Osteocyte (in vitro differentiated cells): ENCODE results near the gene GBX1. TPM values are rescaled to one million over a fixed set of nuclear protein-coding genes. Genes with fewer than 3 reads are reported as not detected.

ENCODE experiments used
- DNase-seq: peaks from one replicate; pipeline ENCODE4 v3.0.0; 2021; ENCODE audit warnings: mixed read lengths; ENCODE audit not compliant: unreplicated experiment; ENCODE audit errors: extremely low spot score
- H3K27ac Mint-ChIP-seq: one replicate; pipeline ENCODE4 v1.8.0; 2021; ENCODE audit warnings: mild to moderate bottlenecking, mixed read lengths; ENCODE audit not compliant: unreplicated experiment
- H3K27me3 Mint-ChIP-seq: one replicate; pipeline ENCODE4 v1.8.0; 2021; ENCODE audit warnings: mixed read lengths; ENCODE audit not compliant: unreplicated experiment
- H3K36me3 Mint-ChIP-seq: one replicate; pipeline ENCODE4 v1.8.0; 2021; ENCODE audit warnings: mixed read lengths; ENCODE audit not compliant: unreplicated experiment
- H3K4me1 Mint-ChIP-seq: one replicate; pipeline ENCODE4 v1.8.0; 2021; ENCODE audit warnings: mixed read lengths; ENCODE audit not compliant: unreplicated experiment
- H3K4me3 Mint-ChIP-seq: one replicate; pipeline ENCODE4 v1.8.0; 2021; ENCODE audit warnings: mild to moderate bottlenecking, moderate library complexity, mixed read lengths; ENCODE audit not compliant: unreplicated experiment
- H3K9me3 Mint-ChIP-seq: one replicate; pipeline ENCODE4 v1.8.0; 2021; ENCODE audit warnings: mixed read lengths; ENCODE audit not compliant: unreplicated experiment
- total RNA-seq: library from RNA; stranded (reverse); gene quantifications from 2 replicates; pipeline ENCODE4 v1.2.1, GENCODE V29; 2021
- TF ChIP-seq, protein P1 (sequence below): fragments of 200-600 bp; sonication (generic); IDR thresholded peaks from 2 replicates; pipeline ENCODE4 v1.5.0; 2021; ENCODE audit warnings: antibody characterized with exemption, mild to moderate bottlenecking, moderate library complexity

Gene GBX1
- total RNA-seq, 1 donor from 2014 or later = not detected

DNA sequence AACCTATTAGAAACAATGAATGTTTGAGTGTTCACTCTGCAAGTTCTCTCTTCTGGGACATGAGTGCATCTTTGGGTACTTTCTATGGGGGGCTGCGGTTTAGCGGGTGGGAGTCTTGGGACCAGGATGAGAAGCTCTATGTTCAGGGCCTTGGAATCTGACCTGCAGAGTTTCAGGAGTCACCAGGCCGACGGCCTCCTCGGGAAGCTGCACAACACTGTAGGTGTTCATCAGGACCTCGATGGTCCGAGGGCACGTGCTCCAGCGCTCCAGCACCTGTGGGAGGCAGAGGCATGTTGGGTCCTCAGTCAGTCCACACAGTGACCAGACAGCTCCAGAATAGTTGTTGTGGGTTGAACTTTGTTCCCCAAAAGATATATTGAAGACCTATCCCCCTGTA lies 8.9 kb upstream of the GBX1 start:
- DNase-seq = peak; percentile 51
- no peaks in the 10 kb centered on the region for H3K4me1 Mint-ChIP-seq
- TF ChIP-seq, protein P1, sequence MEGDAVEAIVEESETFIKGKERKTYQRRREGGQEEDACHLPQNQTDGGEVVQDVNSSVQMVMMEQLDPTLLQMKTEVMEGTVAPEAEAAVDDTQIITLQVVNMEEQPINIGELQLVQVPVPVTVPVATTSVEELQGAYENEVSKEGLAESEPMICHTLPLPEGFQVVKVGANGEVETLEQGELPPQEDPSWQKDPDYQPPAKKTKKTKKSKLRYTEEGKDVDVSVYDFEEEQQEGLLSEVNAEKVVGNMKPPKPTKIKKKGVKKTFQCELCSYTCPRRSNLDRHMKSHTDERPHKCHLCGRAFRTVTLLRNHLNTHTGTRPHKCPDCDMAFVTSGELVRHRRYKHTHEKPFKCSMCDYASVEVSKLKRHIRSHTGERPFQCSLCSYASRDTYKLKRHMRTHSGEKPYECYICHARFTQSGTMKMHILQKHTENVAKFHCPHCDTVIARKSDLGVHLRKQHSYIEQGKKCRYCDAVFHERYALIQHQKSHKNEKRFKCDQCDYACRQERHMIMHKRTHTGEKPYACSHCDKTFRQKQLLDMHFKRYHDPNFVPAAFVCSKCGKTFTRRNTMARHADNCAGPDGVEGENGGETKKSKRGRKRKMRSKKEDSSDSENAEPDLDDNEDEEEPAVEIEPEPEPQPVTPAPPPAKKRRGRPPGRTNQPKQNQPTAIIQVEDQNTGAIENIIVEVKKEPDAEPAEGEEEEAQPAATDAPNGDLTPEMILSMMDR = no peak
- H3K27me3 Mint-ChIP-seq = peaks cover 57% of the 10 kb centered on the region
- no peak overlapping the region for H3K4me3 Mint-ChIP-seq
- H3K9me3 Mint-ChIP-seq = no peaks in the 10 kb centered on the region
- no peaks in the 10 kb centered on the region for H3K36me3 Mint-ChIP-seq
- no peak overlapping the region for H3K27ac Mint-ChIP-seq

DNA sequence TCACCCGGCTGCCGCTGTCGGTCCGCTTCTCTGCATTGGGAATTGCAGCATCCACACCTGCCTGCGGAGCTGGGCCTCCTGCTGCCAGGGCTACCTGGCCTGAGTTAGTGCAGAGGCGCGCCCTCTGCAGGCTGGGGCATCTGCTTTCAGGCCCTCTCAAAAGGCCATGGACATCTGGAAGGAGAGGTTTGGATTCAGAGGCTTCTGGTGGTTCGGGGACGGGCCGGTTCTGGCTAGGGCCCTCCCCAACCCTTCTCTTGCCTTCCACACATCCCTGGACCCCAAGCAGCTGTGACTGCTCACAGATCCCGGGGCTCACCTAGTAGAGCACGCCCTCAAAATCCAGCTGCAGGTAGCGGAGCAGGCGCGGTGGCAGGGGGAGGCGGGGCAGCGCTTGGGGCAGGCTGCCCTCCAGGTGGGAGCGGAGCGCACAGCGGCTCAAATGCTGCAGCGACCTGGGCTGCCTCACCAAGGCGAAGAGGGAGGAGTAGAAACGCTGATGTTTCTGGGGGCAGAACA lies 8.4 kb upstream of the GBX1 start:
- Mint-ChIP-seq H3K9me3 (no peaks in the 10 kb centered on the region), H3K4me3 (no peak overlapping the region), H3K27ac (no peak overlapping the region), H3K4me1 (no peaks in the 10 kb centered on the region), H3K27me3 (peaks cover 61% of the 10 kb centered on the region), H3K36me3 (no peaks in the 10 kb centered on the region)
- TF ChIP-seq, protein P1 = no peak
- peak; percentile 77 for DNase-seq

DNA sequence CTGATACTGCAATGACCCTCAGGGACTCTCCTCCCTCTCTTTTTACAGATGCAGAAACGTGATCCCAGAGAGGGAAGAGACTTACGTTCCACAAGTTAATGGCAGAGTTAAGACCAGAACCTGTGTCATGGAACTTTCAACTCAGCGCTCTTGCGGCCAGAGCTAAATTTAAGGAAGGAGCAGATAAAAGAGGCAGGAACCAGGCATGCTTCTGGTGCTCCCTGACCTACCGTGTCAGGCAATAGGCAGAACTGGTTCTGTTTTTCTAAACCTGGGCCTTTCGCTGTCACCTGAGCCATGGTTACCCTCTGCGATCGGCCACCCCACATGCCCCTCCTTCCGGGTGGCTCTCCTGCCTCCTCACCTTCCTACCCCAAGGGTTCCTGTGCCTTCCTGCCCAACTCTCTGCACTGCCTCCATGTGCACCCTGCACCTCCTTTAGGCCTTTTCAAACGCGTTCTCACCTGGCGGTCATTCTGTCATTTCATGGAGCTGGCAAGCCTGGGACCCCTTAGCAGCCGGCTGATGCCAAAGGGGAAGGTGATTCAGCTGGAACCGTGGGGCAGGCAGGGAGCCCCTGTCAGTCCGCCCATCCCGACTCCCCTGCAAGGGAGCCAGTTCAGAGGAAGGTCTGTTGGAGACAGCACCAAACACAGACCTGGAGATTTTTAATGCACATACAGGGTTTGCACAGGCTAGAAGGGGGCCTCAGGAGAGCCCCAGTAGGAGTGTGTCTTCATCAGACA lies 7.7 kb upstream of the GBX1 start:
- H3K27ac Mint-ChIP-seq = no peak overlapping the region
- DNase-seq = peak; percentile 69
- TF ChIP-seq, protein P1 = no peak
- no peaks in the 10 kb centered on the region for H3K9me3 Mint-ChIP-seq
- H3K4me3 Mint-ChIP-seq = no peak overlapping the region
- no peaks in the 10 kb centered on the region for H3K4me1 Mint-ChIP-seq
- peaks cover 57% of the 10 kb centered on the region for H3K27me3 Mint-ChIP-seq
- H3K36me3 Mint-ChIP-seq = no peaks in the 10 kb centered on the region

DNA sequence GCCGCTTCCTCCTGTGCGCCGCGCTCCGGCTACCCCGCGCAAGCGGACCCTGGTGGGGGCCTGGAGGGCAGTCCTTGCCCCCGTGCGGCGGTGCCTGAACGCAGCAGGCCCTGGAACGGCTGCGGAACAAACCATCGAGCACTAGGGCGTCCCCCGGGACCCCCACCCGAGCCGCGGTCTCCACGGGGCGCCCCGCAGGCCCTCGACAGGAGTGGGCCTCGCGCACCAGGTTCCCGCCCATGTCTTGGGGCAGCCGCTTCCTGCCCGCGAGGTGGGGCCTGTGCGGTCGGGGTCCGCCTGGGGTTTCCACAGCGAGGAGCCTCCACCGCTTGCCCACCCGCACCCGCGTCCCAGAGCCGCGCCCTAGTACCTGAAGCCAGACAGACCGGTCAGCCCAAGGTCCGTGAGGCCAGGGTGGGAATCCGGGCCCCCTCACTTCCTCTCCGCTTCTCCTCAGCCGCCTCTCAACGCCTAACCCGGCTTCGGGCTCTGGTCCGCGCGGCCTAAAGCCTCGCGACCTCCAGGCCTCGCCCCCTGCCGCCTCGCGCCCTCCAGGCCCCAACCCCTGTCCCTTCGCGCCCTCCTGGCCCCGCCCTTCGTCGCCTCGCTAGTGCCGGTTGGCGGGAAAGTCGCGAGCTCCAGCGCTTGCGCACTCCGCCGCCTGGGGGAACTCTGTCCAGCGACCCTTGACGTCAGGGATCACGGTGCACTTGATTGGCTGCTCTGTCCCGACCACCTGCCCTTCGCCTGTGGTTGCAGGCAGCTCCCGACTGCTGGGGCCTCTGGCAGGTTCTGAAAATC lies 7.0 kb upstream of the GBX1 start:
- DNase-seq = peak; percentile 84
- Mint-ChIP-seq H3K27me3 (peaks cover 56% of the 10 kb centered on the region), H3K36me3 (no peaks in the 10 kb centered on the region), H3K4me3 (no peak overlapping the region), H3K4me1 (no peaks in the 10 kb centered on the region), H3K27ac (no peak overlapping the region), H3K9me3 (no peaks in the 10 kb centered on the region)
- TF ChIP-seq, protein P1 = no peak
